NCI-H2227 (cell line): Measurements from ENCODE around the gene OR8B4.
"Not testable (repeated sequence)": the region's sequence is repeated elsewhere in the genome, so short reads cannot be mapped to it uniquely, and the experiment has no call there.

ENCODE experiments used
- DNase-seq: peaks from one replicate; lab custom pipeline; 2025; ENCODE audit not compliant: unreplicated experiment; lab: John Stamatoyannopoulos, UW

The OR8B4 gene

GRCh38 chr11:124424384-124424921, at the start of gene OR8B4:
OR8B4 (minus strand) TSS chr11:124424871; CDS start chr11:124424871, 0 bp downstream.
- DNase-seq = no peak

- no peak for DNase-seq
Measured at GRCh38 chr11:124474079-124474478, 49.4 kb upstream of the OR8B4 start.

- DNase-seq = no peak
Measured at GRCh38 chr11:124473476-124473875, 48.8 kb upstream of the OR8B4 start.

GRCh38 chr11:124470561-124471227, 46.0 kb upstream of the OR8B4 start:
- no peak for DNase-seq

GRCh38 chr11:124467381-124467927, 42.8 kb upstream of the OR8B4 start:
- DNase-seq = no peak

- DNase-seq = no peak
Measured at GRCh38 chr11:124465368-124465767, 40.7 kb upstream of the OR8B4 start.

- DNase-seq = no peak
Measured at GRCh38 chr11:124463990-124464389, 39.3 kb upstream of the OR8B4 start.

- no peak for DNase-seq
Measured at GRCh38 chr11:124463324-124463723, 38.7 kb upstream of the OR8B4 start.

- no peak for DNase-seq
Measured at GRCh38 chr11:124460459-124460858, 35.8 kb upstream of the OR8B4 start.

- not testable (repeated sequence) for DNase-seq
Measured at GRCh38 chr11:124459379-124459778, 34.7 kb upstream of the OR8B4 start.

- no peak for DNase-seq
Measured at GRCh38 chr11:124454552-124454951, 29.9 kb upstream of the OR8B4 start.

GRCh38 chr11:124446916-124447315, 22.2 kb upstream of the OR8B4 start:
- DNase-seq = no peak

- no peak for DNase-seq
Measured at GRCh38 chr11:124445646-124446150, 21.0 kb upstream of the OR8B4 start, which contains the start of gene OR8B8. OR8B8 (minus strand) TSS chr11:124445696; CDS start chr11:124441085, 4,611 bp downstream.

GRCh38 chr11:124442847-124443246, 18.2 kb upstream of the OR8B4 start:
- DNase-seq = no peak

- DNase-seq = no peak
Measured at GRCh38 chr11:124442442-124442841, 17.8 kb upstream of the OR8B4 start.

GRCh38 chr11:124441519-124441918, 16.8 kb upstream of the OR8B4 start:
- no peak for DNase-seq

GRCh38 chr11:124441081-124441480, 16.4 kb upstream of the OR8B4 start:
- no peak for DNase-seq

GRCh38 chr11:124440608-124441007, 15.9 kb upstream of the OR8B4 start:
- no peak for DNase-seq

- DNase-seq = no peak
Measured at GRCh38 chr11:124434699-124435098, 10.0 kb upstream of the OR8B4 start.

- DNase-seq = no peak
Measured at GRCh38 chr11:124429599-124429998, 4.9 kb upstream of the OR8B4 start.

GRCh38 chr11:124421043-124421442, 3.6 kb downstream of the OR8B4 start:
- DNase-seq = no peak

- peak; percentile 44 for DNase-seq
Measured at GRCh38 chr11:124415356-124415923, 9.2 kb downstream of the OR8B4 start.
